ENCODE data around the gene PCNT. TPM values are rescaled to one million over a fixed set of nuclear protein-coding genes. Genes with fewer than 3 reads are reported as not detected.
"Not testable (repeated sequence)": the region's sequence is repeated elsewhere in the genome, so short reads cannot be mapped to it uniquely, and the experiment has no call there.

Gene PCNT
- total RNA-seq, 1 donor from 2014 or later = 39.9 TPM

GRCh38 chr21:46299167-46299566, 24.8 kb upstream of the PCNT start:
- Histone ChIP-seq H3K4me3 (no peak overlapping the region), H3K4me1 (peaks cover 0 to 4% of the 10 kb centered on the region in 2 donors), H3K27me3 (no peaks in the 10 kb centered on the region), H3K27ac (no peak overlapping the region), H3K9me3 (no peaks in the 10 kb centered on the region), H3K36me3 (peaks cover 0 to 8% of the 10 kb centered on the region in 2 donors)
- no peak for DNase-seq (ENCODE audit: low spot score in 2 of 2)
- TF ChIP-seq CTCF (IDR thresholded peaks at IDR 0.05) = no peak
- intact Hi-C loops (cut with DNase I) = no loop called here

GRCh38 chr21:46301759-46302158, 22.2 kb upstream of the PCNT start:
- no peak overlapping the region for H3K4me3 ChIP-seq
- H3K27ac ChIP-seq = no peak overlapping the region
- no peaks in the 10 kb centered on the region for H3K27me3 ChIP-seq
- H3K9me3 ChIP-seq = no peaks in the 10 kb centered on the region
- TF ChIP-seq CTCF (IDR thresholded peaks at IDR 0.05) = no peak
- no peak for DNase-seq (ENCODE audit: low spot score in 2 of 2)
- intact Hi-C loops (cut with DNase I) = no loop called here
- peaks cover 4 to 8% of the 10 kb centered on the region in 2 donors for H3K36me3 ChIP-seq
- H3K4me1 ChIP-seq = peaks cover 0 to 4% of the 10 kb centered on the region in 2 donors

DNA sequence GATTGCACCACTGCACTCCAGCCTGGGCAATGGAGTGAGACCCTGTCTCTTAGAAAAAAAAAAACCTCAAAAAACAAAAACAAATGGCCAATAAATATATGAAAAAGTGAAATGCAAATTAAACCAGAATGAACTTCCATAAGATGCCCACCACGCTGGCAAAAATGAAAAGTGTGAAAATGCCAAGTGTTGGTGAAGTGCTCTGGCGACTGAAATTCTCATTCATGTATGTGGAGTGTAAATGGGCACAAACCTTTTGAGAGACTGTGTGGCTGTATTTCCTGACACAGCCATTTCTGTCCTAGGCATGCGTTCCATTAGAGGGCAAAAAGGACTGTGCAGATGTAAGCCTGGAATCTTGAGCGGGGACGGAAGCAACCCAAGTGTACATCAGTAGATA, 19.5 kb upstream of the PCNT start:
- no peaks in the 10 kb centered on the region for H3K4me1 ChIP-seq
- no peak overlapping the region for H3K27ac ChIP-seq
- intact Hi-C loops (cut with DNase I) = no loop called here
- no peak for TF ChIP-seq CTCF (IDR thresholded peaks at IDR 0.05)
- no peak overlapping the region for H3K4me3 ChIP-seq
- H3K9me3 ChIP-seq = no peaks in the 10 kb centered on the region
- DNase-seq (ENCODE audit: low spot score in 2 of 2) = no peak
- peaks cover 4 to 8% of the 10 kb centered on the region in 2 donors for H3K36me3 ChIP-seq
- H3K27me3 ChIP-seq = no peaks in the 10 kb centered on the region

GRCh38 chr21:46304955-46305354, 19.0 kb upstream of the PCNT start:
- H3K36me3 ChIP-seq = peaks cover 4 to 5% of the 10 kb centered on the region in 2 donors
- TF ChIP-seq CTCF (IDR thresholded peaks at IDR 0.05) = no peak
- H3K27ac ChIP-seq = no peak overlapping the region
- H3K9me3 ChIP-seq = no peaks in the 10 kb centered on the region
- no peaks in the 10 kb centered on the region for H3K4me1 ChIP-seq
- no peak for DNase-seq (ENCODE audit: low spot score in 2 of 2)
- intact Hi-C loops (cut with DNase I) = no loop called here
- no peak overlapping the region for H3K4me3 ChIP-seq
- H3K27me3 ChIP-seq = no peaks in the 10 kb centered on the region

DNA sequence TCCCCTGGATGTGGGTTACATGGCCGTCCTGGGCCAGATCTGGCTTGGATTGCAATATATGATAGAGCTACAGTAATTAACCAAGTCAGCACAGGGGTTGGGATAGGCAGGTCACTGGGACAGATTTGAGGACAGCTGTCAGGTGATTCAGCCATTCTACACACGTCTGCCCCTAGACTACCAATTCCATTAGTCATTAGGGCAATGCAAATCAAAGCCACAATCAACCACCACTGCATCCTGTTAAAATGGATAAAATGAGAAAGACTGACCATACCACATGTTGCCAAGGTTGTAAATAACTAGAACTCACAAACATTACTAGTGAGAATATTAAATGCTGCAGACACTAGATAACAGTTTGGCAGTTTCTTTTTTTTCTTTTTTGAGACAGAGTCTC, 16.3 kb upstream of the PCNT start:
- no peak for TF ChIP-seq CTCF (IDR thresholded peaks at IDR 0.05)
- H3K9me3 ChIP-seq = no peaks in the 10 kb centered on the region
- intact Hi-C loops (cut with DNase I) = no loop called here
- no peaks in the 10 kb centered on the region for H3K4me1 ChIP-seq
- H3K27ac ChIP-seq = no peak overlapping the region
- H3K36me3 ChIP-seq = peaks cover 0 to 4% of the 10 kb centered on the region in 2 donors
- H3K27me3 ChIP-seq = no peaks in the 10 kb centered on the region
- no peak overlapping the region for H3K4me3 ChIP-seq
- no peak for DNase-seq (ENCODE audit: low spot score in 2 of 2)

- no peak for TF ChIP-seq CTCF (IDR thresholded peaks at IDR 0.05)
- H3K4me3 ChIP-seq = no peak overlapping the region
- H3K27ac ChIP-seq = no peak overlapping the region
- H3K27me3 ChIP-seq = no peaks in the 10 kb centered on the region
- intact Hi-C loops (cut with DNase I) = no loop called here
- DNase-seq (ENCODE audit: low spot score in 2 of 2) = no peak
- peaks cover 0 to 4% of the 10 kb centered on the region in 2 donors for H3K36me3 ChIP-seq
- H3K9me3 ChIP-seq = no peaks in the 10 kb centered on the region
- no peaks in the 10 kb centered on the region for H3K4me1 ChIP-seq
Measured at GRCh38 chr21:46308431-46308830, 15.5 kb upstream of the PCNT start.

DNA sequence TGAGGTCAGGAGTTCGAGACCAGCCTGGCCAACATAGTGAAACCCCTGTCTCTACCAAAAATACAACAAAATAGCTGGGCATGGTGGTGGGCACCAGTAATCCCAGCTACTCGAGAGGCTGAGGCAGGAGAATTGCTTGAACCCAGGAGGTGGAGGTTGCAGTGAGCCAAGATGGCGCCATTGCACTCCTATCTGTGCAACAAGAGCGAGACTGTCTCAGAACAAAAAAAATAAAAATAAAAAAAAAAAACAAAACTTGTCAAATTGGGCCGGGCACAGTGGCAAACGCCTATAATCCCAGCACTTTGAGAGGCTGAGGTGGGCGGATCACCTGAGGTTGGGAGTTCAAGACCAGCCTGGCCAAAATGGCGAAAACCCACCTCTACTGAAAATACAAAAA, 13.7 kb upstream of the PCNT start:
- intact Hi-C loops (cut with DNase I); H3K4me1 ChIP-seq: not testable (repeated sequence)

More for the DNA sequence above, 13.7 kb upstream of the PCNT start:
- not testable (repeated sequence) for H3K27me3 ChIP-seq; DNase-seq (ENCODE audit: low spot score in 2 of 2); H3K36me3 ChIP-seq; H3K9me3 ChIP-seq; H3K4me3 ChIP-seq; H3K27ac ChIP-seq

Data from ascending aorta (tissue), 2 donors.